Measurements from ENCODE around the gene PTPN13.

DNA sequence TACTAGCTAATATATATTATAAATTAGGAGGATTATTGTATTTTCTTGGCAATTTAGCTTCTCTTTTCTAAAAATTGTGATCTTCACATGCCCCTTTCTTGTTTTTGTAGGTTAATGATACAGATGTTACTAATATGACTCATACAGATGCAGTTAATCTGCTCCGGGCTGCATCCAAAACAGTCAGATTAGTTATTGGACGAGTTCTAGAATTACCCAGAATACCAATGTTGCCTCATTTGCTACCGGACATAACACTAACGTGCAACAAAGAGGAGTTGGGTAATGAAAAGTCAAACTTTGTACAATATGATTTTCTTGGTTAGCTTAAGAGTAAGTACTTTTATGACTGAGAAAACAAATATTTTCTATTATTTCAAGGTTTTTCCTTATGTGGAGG, 180.9 kb downstream of the PTPN13 start:
- TF ChIP-seq, protein P1, sequence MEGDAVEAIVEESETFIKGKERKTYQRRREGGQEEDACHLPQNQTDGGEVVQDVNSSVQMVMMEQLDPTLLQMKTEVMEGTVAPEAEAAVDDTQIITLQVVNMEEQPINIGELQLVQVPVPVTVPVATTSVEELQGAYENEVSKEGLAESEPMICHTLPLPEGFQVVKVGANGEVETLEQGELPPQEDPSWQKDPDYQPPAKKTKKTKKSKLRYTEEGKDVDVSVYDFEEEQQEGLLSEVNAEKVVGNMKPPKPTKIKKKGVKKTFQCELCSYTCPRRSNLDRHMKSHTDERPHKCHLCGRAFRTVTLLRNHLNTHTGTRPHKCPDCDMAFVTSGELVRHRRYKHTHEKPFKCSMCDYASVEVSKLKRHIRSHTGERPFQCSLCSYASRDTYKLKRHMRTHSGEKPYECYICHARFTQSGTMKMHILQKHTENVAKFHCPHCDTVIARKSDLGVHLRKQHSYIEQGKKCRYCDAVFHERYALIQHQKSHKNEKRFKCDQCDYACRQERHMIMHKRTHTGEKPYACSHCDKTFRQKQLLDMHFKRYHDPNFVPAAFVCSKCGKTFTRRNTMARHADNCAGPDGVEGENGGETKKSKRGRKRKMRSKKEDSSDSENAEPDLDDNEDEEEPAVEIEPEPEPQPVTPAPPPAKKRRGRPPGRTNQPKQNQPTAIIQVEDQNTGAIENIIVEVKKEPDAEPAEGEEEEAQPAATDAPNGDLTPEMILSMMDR (IDR thresholded peaks at IDR 0.05): no peak
- no peak for TF ChIP-seq EZH2phosphoT487 (IDR thresholded peaks at IDR 0.05)
- TF ChIP-seq EZH2 (IDR thresholded peaks at IDR 0.05): no peak
